Stimulated activated CD4-positive, alpha-beta T cell treated with anti-CD3 and anti-CD28 coated beads, Interleukin-4, amount 100 ng/mL, for 24 hours (primary cell): ENCODE results near the gene NCAM2.

Source experiments
- DNase-seq: peaks from one replicate; pipeline ENCODE4 v3.0.0-alpha.2; 2020

NCAM2 gene

DNA sequence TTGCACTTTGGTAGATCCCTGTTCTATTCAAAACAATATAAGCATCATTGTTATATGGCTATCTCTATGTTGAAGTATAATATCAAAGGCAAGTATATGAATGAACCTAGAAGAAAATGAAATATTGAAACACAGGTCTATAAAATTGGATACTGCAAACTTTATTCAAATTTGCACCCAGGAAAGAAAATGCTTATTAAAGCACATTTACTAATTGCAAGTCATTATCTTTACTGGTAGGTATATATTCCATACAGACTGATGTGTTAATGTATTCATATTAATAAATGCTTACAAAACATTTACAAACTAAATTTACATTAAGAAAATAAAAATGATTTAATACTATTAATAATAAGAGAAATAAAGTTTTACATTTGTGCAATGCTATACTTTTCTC lies 469.8 kb downstream of the NCAM2 start:
- no peak for DNase-seq

DNA sequence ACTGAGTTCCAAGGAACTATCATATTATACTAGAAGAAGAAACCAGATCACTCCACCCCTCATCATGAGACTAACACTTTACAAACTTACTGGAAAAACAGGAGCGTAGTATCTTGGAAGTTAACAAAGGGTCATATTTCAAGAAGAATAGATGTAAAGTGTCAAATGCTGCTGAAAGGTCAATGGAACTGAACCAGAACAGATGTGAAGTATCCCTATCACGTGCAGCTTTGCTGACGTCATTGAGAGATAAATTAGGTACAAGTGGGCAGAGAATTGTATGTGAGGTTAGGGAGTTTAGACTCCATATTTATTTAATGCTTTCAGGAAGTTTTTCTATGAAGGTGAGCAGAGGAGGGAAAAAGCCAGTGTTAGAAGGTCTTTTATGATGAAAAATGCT lies 483.0 kb downstream of the NCAM2 start:
- DNase-seq: no peak

DNA sequence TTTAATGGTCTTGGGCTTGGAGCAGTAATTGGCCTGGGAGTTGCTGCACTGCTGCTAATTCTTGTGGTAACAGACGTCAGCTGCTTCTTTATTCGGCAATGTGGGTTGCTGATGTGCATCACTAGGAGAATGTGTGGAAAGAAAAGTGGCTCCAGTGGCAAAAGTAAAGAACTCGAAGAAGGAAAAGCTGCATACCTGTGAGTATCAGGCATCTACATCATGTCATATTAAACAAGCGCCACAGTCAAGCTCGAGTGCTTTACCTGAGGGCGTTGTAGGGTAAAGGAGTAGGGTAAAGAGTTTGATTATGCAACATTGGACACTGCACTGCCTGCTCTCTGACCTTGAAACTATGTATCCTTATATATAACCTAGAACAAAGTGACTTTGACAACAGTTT lies 510.6 kb downstream of the NCAM2 start:
- no peak for DNase-seq

DNA sequence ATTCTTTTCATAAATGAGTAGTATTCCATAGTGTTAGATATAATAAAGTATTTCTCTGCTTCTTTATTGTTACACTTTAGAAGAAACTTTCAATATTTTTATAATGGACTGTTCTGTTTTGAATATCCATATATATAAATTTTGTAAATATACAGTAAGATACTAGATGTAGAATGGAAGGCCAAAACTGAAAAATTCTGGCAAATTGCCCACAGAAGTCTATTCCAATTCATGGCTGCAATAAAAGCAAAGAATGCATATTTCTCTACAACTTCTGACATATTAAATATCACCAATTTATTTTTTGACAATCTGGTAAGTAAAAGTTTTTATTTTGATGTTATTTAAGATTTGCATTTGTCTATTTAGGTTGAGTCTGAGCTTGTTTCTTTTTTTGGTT lies 532.5 kb downstream of the NCAM2 start:
- DNase-seq: no peak

DNA sequence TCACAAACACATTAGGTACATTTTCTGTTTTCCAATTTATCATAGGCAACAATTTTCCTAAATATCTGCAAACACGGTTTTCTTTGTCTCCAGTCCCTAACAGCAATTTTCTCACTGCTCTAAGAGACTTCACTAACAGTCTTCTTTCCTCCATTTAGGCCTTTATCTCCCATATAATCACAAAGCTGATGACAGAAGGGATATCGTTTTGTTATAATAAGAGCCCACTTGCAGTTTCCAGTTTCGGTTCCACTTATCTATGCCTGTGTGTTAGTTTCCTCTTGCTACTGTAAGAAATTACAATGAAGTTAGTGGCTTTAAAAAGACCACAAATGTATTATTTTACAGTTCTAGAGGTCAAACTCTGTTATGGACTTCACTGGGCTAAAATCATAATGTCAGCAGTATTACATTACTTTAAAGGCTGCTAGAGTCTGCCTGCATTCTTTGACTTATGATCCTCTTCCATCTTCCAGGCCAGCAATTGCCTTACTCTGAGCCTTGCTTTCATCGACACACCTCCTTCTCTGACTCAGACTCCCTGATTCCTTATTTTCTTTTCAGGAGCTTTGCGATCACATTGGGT lies 549.3 kb downstream of the NCAM2 start:
- no peak for DNase-seq

DNA sequence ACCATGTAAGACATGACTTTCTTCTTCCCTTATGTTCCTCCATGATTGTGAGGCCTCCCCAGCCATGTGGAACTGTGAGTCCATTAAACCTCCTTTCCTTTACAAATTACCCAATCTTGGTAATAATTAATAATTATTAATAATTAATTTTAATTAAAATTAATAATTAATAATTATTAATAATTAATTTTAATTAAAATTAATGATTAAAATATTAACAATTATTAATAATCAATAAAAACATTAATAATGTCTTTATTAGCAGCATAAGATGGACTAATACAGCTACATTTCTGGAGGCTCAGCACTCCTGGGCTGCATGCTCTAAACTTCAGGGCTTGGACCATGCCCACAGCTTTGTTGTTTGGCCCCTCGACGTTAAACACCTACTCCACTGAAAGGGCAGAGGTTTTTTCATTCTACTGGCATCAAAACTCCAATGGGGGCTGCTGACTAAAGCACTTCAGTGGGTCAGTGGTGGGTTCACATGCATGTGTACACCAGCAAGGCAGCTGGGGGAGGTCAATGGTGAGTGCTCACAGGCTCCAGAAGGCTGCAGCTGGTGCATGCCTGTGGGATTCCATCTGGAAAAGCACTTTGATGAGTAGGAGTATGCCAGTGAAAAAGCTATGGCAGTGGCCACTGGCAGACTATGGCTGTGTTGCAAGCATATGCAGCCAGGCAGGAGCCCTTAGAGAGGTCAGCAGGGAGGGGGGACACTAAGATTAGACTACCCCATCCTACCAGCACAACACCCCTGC lies 561.3 kb downstream of the NCAM2 start:
- no peak for DNase-seq
